Measurements from ENCODE around the gene CRYGB.
"Not testable (repeated sequence)": the region's sequence is repeated elsewhere in the genome, so short reads cannot be mapped to it uniquely, and the experiment has no call there.

CRYGB gene

GRCh38 chr2:208112969-208113368, 33.0 kb downstream of the CRYGB start:
- no peak for DNase-seq (ENCODE audit: low read depth)

DNA sequence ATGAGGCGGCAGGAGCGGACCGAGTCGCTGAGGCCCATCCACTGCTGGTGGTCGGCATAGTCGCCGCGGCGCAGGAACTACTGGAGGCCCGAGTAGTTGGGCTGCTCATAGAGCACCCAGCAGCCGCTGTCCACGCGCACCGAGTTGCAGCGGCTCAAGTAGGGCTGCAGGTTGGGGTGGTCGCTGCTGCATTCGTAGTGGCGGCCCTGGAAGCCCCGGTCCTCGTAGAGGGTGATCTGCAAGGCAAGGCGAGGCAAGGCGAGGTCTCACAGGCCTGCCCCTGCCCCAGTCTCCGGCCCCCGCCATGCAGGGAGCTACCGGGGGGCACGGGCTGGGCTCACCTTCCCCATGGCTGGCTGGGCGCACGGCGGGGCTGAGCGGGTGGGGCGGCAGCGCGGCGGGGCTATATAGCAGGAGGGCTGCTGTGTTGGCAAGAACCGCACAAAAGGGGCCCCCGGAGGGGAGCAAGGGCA, 33.6 kb downstream of the CRYGB start:
- not testable (repeated sequence) for DNase-seq (ENCODE audit: low read depth)

DNA sequence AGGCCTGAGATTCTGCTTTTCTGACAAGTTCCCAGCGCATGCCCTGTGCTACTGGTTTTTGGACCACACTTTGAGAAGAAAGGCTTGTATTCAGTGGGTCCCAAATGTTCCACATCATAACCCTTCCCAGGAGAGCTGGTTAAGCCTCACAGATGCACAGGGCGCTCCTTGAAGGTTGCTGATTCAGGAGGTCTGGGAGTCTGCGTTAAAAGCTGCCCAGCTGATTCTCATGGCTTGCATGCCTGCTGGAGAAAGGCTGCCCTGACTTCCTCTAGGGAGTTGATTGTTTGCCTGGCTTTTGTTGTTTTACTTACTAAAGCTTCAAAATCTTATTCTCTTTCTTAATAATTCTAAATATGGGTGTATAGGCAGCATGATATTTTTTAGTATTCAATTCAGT, 42.3 kb downstream of the CRYGB start:
- no peak for DNase-seq (ENCODE audit: low read depth)

DNA sequence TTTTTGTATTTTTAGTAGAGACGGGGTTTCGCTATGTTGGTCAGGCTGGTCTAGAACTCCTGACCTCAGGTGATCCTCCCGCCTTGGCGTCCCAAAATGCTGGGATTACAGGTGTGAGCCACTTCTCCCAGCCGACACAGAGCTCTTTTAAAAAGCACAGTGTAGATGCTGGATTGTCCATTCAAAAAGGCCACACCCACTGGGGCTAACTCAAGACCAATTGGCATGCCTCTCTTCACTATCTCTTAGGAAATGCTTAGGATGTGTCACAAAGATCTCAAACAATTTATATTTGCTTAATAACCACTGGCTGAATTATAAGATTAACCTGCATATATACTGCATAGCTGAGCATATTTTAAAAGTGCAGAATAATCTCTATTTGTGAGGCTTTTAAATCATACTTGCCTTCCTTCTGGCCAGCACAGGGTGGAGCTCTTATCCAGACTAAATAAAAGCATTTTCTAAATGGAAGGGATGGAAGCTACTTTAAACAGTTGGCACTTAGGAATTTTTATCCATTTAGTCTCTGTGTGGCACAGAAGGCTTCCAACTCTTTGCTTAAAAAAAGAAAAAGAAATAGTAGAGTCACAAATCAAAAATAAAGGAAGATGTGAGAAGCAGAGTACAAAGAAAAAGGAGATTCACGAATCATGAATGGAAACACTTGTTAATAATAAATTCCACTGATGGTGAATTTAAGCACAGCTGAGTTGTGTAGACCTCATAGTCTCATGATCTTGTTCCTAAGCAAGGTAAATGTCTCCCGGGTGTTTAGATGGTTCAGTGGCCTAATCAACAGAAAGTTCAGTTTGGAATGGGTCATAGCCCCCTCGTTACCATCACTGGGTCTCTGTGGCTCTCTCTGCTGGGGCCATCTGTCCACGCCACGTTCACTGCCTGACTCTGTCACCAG, 44.0 kb downstream of the CRYGB start:
- DNase-seq (ENCODE audit: low read depth), result no peak

- no peak for DNase-seq (ENCODE audit: low read depth)
These were observed 46.1 kb downstream of the CRYGB start for GRCh38 chr2:208099682-208100470.

DNA sequence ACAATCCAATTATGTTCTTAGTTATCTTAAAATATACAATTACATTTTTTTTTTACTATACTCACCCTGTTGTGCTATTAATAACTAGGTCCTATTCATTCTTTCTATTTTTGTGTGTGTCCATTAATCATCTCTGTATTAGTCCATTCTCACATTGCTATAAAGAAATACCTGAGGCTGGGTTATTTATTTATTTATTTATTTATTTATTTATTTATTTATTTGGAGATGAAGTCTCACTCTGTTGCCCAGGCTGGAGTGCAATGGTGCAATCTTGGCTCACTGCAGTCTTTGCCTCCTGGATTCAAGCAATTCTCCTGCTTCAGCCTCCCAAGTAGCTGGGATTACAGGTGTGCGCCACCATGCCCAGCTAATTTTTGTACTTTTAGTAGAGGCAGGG, 47.3 kb downstream of the CRYGB start:
- not testable (repeated sequence) for DNase-seq (ENCODE audit: low read depth)

- no peak for DNase-seq (ENCODE audit: low read depth)
These were observed 47.7 kb downstream of the CRYGB start for GRCh38 chr2:208098267-208098666.

DNA sequence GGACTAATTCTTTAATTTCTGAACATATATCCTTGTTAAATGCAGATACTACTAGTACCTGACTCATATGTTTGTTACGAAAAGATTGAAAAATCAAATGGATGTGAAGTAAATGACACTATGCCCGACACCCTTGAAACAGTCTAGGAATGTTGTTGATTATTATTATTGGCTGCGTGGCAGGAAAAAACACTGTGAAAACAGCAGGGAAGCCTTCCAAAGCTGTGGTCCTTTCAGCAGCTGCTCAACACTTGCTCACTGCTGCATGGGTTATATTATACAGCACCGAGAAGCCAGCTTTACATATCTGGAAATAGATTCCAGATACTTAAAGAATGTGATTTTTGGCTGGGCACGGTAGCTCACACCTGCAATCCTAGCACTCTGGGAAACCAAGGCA, 48.2 kb downstream of the CRYGB start:
- no peak for DNase-seq (ENCODE audit: low read depth)

GRCh38 chr2:208097313-208097712, 48.6 kb downstream of the CRYGB start:
- no peak for DNase-seq (ENCODE audit: low read depth)

GRCh38 chr2:208096080-208096479, 49.9 kb downstream of the CRYGB start:
- no peak for DNase-seq (ENCODE audit: low read depth)

DNA sequence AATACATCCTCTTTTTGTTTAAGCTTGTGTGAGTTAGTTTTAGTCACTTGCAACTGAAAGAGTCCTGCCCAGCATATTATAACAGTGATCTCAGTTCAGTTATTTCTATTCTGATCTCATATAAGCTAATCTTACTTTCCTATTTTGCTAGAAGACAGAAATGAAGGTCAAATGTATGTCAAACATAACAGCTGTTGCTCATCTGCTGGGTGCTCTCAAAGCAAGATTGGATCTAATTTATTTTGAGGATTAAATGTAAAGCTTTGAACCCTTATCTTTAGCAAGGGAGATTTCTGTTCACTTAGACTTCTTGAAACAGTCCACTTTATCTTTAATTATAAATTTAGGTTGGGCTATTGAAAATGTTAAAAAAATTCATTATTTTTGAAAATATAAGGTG, 52.8 kb downstream of the CRYGB start:
- no peak for DNase-seq (ENCODE audit: low read depth)
